ENCODE results near the gene SIMC1.

- TF ChIP-seq CTCF (IDR thresholded peaks at IDR 0.05) (no peak), EZH2 (IDR thresholded peaks at IDR 0.05) (no peak)
Measured at GRCh38 chr5:176392526-176392925, 154.3 kb downstream of the SIMC1 start.
